Measurements from ENCODE around the gene ZP1.
"Not testable (repeated sequence)": the region's sequence is repeated elsewhere in the genome, so short reads cannot be mapped to it uniquely, and the experiment has no call there.

The ZP1 gene

GRCh38 chr11:60866911-60867870, at the start of gene ZP1:
TSS of gene ZP1 (plus strand) at chr11:60867542. CDS start at chr11:60867562, 20 bp downstream.
- H3K9ac ChIP-seq (ENCODE audit: low read depth, low read length), result no peak within 1 kb of the TSS
- H3K36me3 ChIP-seq (ENCODE audit: insufficient read depth, low read depth, low read length), result no peaks in the 10 kb centered on the region
- no peaks in the 10 kb centered on the region for H3K4me1 ChIP-seq (ENCODE audit: insufficient read depth, low read length)
- no peak within 1 kb of the TSS for H3K4me3 ChIP-seq (ENCODE audit: low read length)
- H3K27ac ChIP-seq (ENCODE audit: low read length), result no peak within 1 kb of the TSS
- H3K9me3 ChIP-seq (ENCODE audit: insufficient read depth, low read depth, low read length), result no peaks in the 10 kb centered on the region
- H3K27me3 ChIP-seq (ENCODE audit: insufficient read depth, low read length), result no peaks in the 10 kb centered on the region

- Histone ChIP-seq H3K9ac (ENCODE audit: low read depth, low read length) (no peak overlapping the region), H3K9me3 (ENCODE audit: insufficient read depth, low read depth, low read length) (peaks cover 11% of the 10 kb centered on the region), H3K27me3 (ENCODE audit: insufficient read depth, low read length) (no peaks in the 10 kb centered on the region), H3K36me3 (ENCODE audit: insufficient read depth, low read depth, low read length) (no peaks in the 10 kb centered on the region), H3K27ac (ENCODE audit: low read length) (no peak overlapping the region), H3K4me1 (ENCODE audit: insufficient read depth, low read length) (no peaks in the 10 kb centered on the region), H3K4me3 (ENCODE audit: low read length) (no peak overlapping the region)
Measured at GRCh38 chr11:60818057-60818456, 49.3 kb upstream of the ZP1 start.

GRCh38 chr11:60821827-60822599, 45.3 kb upstream of the ZP1 start:
- Histone ChIP-seq H3K9ac (ENCODE audit: low read depth, low read length) (no peak overlapping the region), H3K9me3 (ENCODE audit: insufficient read depth, low read depth, low read length) (peaks cover 3% of the 10 kb centered on the region), H3K4me3 (ENCODE audit: low read length) (no peak overlapping the region), H3K27me3 (ENCODE audit: insufficient read depth, low read length) (no peaks in the 10 kb centered on the region), H3K36me3 (ENCODE audit: insufficient read depth, low read depth, low read length) (no peaks in the 10 kb centered on the region), H3K4me1 (ENCODE audit: insufficient read depth, low read length) (no peaks in the 10 kb centered on the region), H3K27ac (ENCODE audit: low read length) (no peak overlapping the region)

GRCh38 chr11:60823745-60824306, 43.5 kb upstream of the ZP1 start:
- H3K27ac ChIP-seq (ENCODE audit: low read length); H3K36me3 ChIP-seq (ENCODE audit: insufficient read depth, low read depth, low read length); H3K9me3 ChIP-seq (ENCODE audit: insufficient read depth, low read depth, low read length); H3K4me3 ChIP-seq (ENCODE audit: low read length); H3K9ac ChIP-seq (ENCODE audit: low read depth, low read length); H3K4me1 ChIP-seq (ENCODE audit: insufficient read depth, low read length); H3K27me3 ChIP-seq (ENCODE audit: insufficient read depth, low read length): not testable (repeated sequence)

- H3K9ac ChIP-seq (ENCODE audit: low read depth, low read length), result no peak overlapping the region
- no peak overlapping the region for H3K27ac ChIP-seq (ENCODE audit: low read length)
- H3K4me1 ChIP-seq (ENCODE audit: insufficient read depth, low read length), result no peaks in the 10 kb centered on the region
- no peaks in the 10 kb centered on the region; the same call in 1 of the 2 replicates for H3K27me3 ChIP-seq (ENCODE audit: insufficient read depth, low read length)
- H3K36me3 ChIP-seq (ENCODE audit: insufficient read depth, low read depth, low read length), result no peaks in the 10 kb centered on the region
- no peaks in the 10 kb centered on the region for H3K9me3 ChIP-seq (ENCODE audit: insufficient read depth, low read depth, low read length)
- H3K4me3 ChIP-seq (ENCODE audit: low read length), result no peak overlapping the region
Measured at GRCh38 chr11:60825118-60825517, 42.2 kb upstream of the ZP1 start.

GRCh38 chr11:60825790-60826189, 41.6 kb upstream of the ZP1 start:
- Histone ChIP-seq H3K4me1 (ENCODE audit: insufficient read depth, low read length) (no peaks in the 10 kb centered on the region), H3K27me3 (ENCODE audit: insufficient read depth, low read length) (no peaks in the 10 kb centered on the region; the same call in 1 of the 2 replicates), H3K9ac (ENCODE audit: low read depth, low read length) (no peak overlapping the region), H3K9me3 (ENCODE audit: insufficient read depth, low read depth, low read length) (no peaks in the 10 kb centered on the region), H3K36me3 (ENCODE audit: insufficient read depth, low read depth, low read length) (no peaks in the 10 kb centered on the region), H3K4me3 (ENCODE audit: low read length) (no peak overlapping the region), H3K27ac (ENCODE audit: low read length) (no peak overlapping the region)

- Histone ChIP-seq H3K9ac (ENCODE audit: low read depth, low read length) (no peak overlapping the region), H3K4me3 (ENCODE audit: low read length) (no peak overlapping the region), H3K9me3 (ENCODE audit: insufficient read depth, low read depth, low read length) (no peaks in the 10 kb centered on the region), H3K27me3 (ENCODE audit: insufficient read depth, low read length) (peaks cover 20% of the 10 kb centered on the region), H3K4me1 (ENCODE audit: insufficient read depth, low read length) (no peaks in the 10 kb centered on the region), H3K36me3 (ENCODE audit: insufficient read depth, low read depth, low read length) (no peaks in the 10 kb centered on the region), H3K27ac (ENCODE audit: low read length) (no peak overlapping the region)
Measured at GRCh38 chr11:60830478-60831142, 36.7 kb upstream of the ZP1 start.

GRCh38 chr11:60831143-60831500, 36.2 kb upstream of the ZP1 start:
- Histone ChIP-seq H3K36me3 (ENCODE audit: insufficient read depth, low read depth, low read length) (no peaks in the 10 kb centered on the region), H3K4me3 (ENCODE audit: low read length) (no peak overlapping the region), H3K9ac (ENCODE audit: low read depth, low read length) (no peak overlapping the region), H3K27me3 (ENCODE audit: insufficient read depth, low read length) (peaks cover 20% of the 10 kb centered on the region), H3K27ac (ENCODE audit: low read length) (no peak overlapping the region), H3K9me3 (ENCODE audit: insufficient read depth, low read depth, low read length) (no peaks in the 10 kb centered on the region), H3K4me1 (ENCODE audit: insufficient read depth, low read length) (no peaks in the 10 kb centered on the region)

- no peaks in the 10 kb centered on the region for H3K9me3 ChIP-seq (ENCODE audit: insufficient read depth, low read depth, low read length)
- H3K27ac ChIP-seq (ENCODE audit: low read length), result no peak overlapping the region
- no peak overlapping the region for H3K9ac ChIP-seq (ENCODE audit: low read depth, low read length)
- H3K27me3 ChIP-seq (ENCODE audit: insufficient read depth, low read length), result peaks cover 20% of the 10 kb centered on the region
- no peaks in the 10 kb centered on the region for H3K4me1 ChIP-seq (ENCODE audit: insufficient read depth, low read length)
- no peaks in the 10 kb centered on the region for H3K36me3 ChIP-seq (ENCODE audit: insufficient read depth, low read depth, low read length)
- no peak overlapping the region for H3K4me3 ChIP-seq (ENCODE audit: low read length)
Measured at GRCh38 chr11:60831501-60832079, 35.8 kb upstream of the ZP1 start.

- Histone ChIP-seq H3K4me3 (ENCODE audit: low read length) (no peak overlapping the region), H3K27ac (ENCODE audit: low read length) (no peak overlapping the region), H3K9ac (ENCODE audit: low read depth, low read length) (no peak overlapping the region), H3K4me1 (ENCODE audit: insufficient read depth, low read length) (no peaks in the 10 kb centered on the region), H3K9me3 (ENCODE audit: insufficient read depth, low read depth, low read length) (no peaks in the 10 kb centered on the region), H3K36me3 (ENCODE audit: insufficient read depth, low read depth, low read length) (no peaks in the 10 kb centered on the region), H3K27me3 (ENCODE audit: insufficient read depth, low read length) (peaks cover 20% of the 10 kb centered on the region)
Measured at GRCh38 chr11:60834742-60835533, 32.4 kb upstream of the ZP1 start.

- Histone ChIP-seq H3K4me1 (ENCODE audit: insufficient read depth, low read length) (no peaks in the 10 kb centered on the region), H3K9me3 (ENCODE audit: insufficient read depth, low read depth, low read length) (no peaks in the 10 kb centered on the region), H3K27me3 (ENCODE audit: insufficient read depth, low read length) (peaks cover 20% of the 10 kb centered on the region), H3K9ac (ENCODE audit: low read depth, low read length) (no peak overlapping the region), H3K4me3 (ENCODE audit: low read length) (no peak overlapping the region), H3K36me3 (ENCODE audit: insufficient read depth, low read depth, low read length) (no peaks in the 10 kb centered on the region), H3K27ac (ENCODE audit: low read length) (no peak overlapping the region)
Measured at GRCh38 chr11:60835534-60835846, 31.9 kb upstream of the ZP1 start.
